Measurements from ENCODE around the gene NEU4.

DNA sequence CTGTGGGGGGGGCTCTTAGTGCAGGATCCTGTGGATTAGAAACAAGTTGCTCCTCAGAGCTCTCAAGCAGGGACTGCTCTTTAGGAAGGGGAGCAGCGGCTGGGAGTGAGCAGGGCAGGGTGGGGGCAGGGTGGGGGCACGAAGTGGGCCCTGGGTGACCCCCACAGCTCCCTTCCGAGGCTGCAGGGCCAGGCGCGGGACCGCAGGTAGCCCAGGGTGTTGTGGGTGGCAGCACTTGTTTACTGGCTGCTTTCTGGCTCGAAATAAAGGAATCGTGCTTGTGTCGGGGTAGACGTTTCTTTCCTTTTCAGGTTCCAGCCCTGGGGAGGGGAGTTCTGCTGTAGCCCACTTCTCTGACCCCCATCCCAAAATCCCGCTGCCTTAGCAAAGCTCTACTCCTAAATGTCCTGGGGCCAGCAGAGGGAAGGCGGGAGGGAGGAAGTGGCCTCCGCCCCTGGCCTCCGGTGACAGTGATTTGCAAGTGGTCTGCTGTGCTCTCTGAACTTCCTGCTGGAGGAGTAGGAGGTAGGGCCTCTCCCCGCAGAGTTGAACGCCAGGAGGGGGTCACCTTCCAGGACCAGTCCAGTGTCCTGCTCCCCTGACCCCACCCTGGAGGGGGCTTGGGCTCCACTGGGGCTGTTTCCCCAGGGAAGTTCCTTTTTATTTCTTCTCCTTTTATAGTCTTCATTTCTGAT lies 8.3 kb downstream of the NEU4 start:
- no peak for TF ChIP-seq CTCF (conservative IDR thresholded peaks at IDR 0.05; ENCODE audit: low read depth, low read length)
- TF ChIP-seq RAD21 (IDR thresholded peaks at IDR 0.05; ENCODE audit: low read length) = no peak
- no peak for TF ChIP-seq POLR2A (IDR thresholded peaks at IDR 0.05; ENCODE audit: low read depth, low read length)
- TF ChIP-seq MAZ (IDR thresholded peaks at IDR 0.05; ENCODE audit: borderline replicate concordance, low read depth, low read length) = no peak
- TF ChIP-seq MXI1 (IDR thresholded peaks at IDR 0.05; ENCODE audit: borderline replicate concordance, low read depth, low read length) = no peak
- TF ChIP-seq CHD1 (IDR thresholded peaks at IDR 0.05; ENCODE audit: low read depth, low read length) = no peak
- no peak for TF ChIP-seq BHLHE40 (IDR thresholded peaks at IDR 0.05; ENCODE audit: low read depth, low read length)
- TF ChIP-seq MAFK (IDR thresholded peaks at IDR 0.05; ENCODE audit: low read depth, low read length) = no peak
- TF ChIP-seq, protein P1, sequence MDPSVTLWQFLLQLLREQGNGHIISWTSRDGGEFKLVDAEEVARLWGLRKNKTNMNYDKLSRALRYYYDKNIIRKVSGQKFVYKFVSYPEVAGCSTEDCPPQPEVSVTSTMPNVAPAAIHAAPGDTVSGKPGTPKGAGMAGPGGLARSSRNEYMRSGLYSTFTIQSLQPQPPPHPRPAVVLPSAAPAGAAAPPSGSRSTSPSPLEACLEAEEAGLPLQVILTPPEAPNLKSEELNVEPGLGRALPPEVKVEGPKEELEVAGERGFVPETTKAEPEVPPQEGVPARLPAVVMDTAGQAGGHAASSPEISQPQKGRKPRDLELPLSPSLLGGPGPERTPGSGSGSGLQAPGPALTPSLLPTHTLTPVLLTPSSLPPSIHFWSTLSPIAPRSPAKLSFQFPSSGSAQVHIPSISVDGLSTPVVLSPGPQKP (IDR thresholded peaks at IDR 0.05; ENCODE audit: borderline replicate concordance, low read depth, low read length) = no peak
- TF ChIP-seq SMC3 (IDR thresholded peaks at IDR 0.05; ENCODE audit: low read depth, low read length) = no peak
